ENCODE measurements around the gene DEPP1. TPM values are rescaled to one million over a fixed set of nuclear protein-coding genes. Genes with fewer than 3 reads are reported as not detected.

The DEPP1 gene
- total and polyA plus RNA-seq, 2 of the 13 experiments (the other 11 are each of a cell fraction or from before 2014, with no cell fraction given): 14.8 to 270 TPM

DNA sequence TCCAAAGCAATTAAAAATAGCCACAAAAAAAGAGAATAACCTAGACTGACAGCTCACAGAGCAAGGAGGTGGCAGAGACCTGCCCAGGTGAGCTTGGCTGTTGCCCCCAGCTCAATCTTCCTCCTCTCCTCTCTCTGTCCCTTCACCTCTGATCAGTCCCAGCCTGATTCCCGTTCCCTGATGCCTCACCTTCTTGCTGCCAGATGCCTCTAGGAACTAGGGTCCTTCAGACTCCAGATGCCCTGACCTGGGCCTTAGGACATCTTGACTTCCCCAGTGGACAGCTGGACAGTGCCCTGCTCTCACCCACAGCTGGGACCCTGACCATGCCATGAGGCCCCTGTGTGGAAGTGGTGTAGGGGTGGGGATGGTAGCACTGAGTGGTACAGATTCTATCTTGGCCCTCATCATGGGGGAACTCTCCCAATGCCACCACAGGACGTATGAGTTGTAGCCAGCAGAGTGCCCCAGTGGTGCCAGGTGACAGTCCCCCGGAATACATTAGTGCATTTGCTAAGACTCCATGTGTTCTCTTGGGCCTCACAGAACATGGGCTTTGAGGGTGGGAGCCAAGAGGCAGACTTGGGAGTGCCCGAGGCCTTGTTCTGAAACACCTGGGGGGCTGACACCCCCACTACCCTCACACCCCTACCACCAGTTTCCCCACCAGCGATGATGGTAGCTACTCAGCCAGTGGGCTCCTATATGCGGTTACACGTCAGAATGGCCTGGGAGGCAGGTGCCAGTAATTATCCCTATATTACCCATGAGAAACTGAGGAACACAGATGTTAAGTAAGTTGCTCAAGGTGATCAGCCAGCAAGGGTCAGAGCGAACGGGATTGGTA, 2.0 kb downstream of the DEPP1 start (continued):
- TF ChIP-seq ZNF33B (CRISPR knock-in tag; IDR thresholded peaks at IDR 0.05) (no peak), ATM (IDR thresholded peaks at IDR 0.05; ENCODE audit: borderline replicate concordance) (no peak), BRD4 (CRISPR knock-in tag; IDR thresholded peaks at IDR 0.05) (no peak), ZBTB3 (CRISPR knock-in tag; IDR thresholded peaks at IDR 0.05; ENCODE audit: borderline replicate concordance, low read depth) (no peak), ZEB1 (IDR thresholded peaks at IDR 0.05; ENCODE audit: insufficient replicate concordance, low read depth) (peak; percentile 15), FOXK2 (IDR thresholded peaks at IDR 0.05) (no peak), ZNF124 (CRISPR knock-in tag; IDR thresholded peaks at IDR 0.05) (peak; percentile 51; the same call in 1 of the 2 replicates), ZNF747 (CRISPR knock-in tag; IDR thresholded peaks at IDR 0.05; ENCODE audit: borderline replicate concordance) (peak; percentile 50; the same call in 1 of the 2 replicates), U2AF2 (IDR thresholded peaks at IDR 0.05; ENCODE audit: low read depth, low read length) (no peak), KDM6A (CRISPR knock-in tag; IDR thresholded peaks at IDR 0.05; ENCODE audit: low read depth) (no peak), CBX5 (CRISPR knock-in tag; IDR thresholded peaks at IDR 0.05; ENCODE audit: borderline replicate concordance) (0 out of 2 replicates have a peak, but pooled peaks have one; percentile 48), ZNF143 (CRISPR knock-in tag; IDR thresholded peaks at IDR 0.05) (no peak), MAFG (CRISPR knock-in tag; IDR thresholded peaks at IDR 0.05) (no peak), YEATS2 (CRISPR knock-in tag; IDR thresholded peaks at IDR 0.05; ENCODE audit: borderline replicate concordance) (no peak; the same call in 1 of the 2 replicates), ZSCAN25 (CRISPR knock-in tag; IDR thresholded peaks at IDR 0.05) (0 out of 2 replicates have a peak, but pooled peaks have one; percentile 22), ZNF75D (CRISPR knock-in tag; IDR thresholded peaks at IDR 0.05; ENCODE audit: borderline replicate concordance) (no peak)
- TF ChIP-seq, protein P1, sequence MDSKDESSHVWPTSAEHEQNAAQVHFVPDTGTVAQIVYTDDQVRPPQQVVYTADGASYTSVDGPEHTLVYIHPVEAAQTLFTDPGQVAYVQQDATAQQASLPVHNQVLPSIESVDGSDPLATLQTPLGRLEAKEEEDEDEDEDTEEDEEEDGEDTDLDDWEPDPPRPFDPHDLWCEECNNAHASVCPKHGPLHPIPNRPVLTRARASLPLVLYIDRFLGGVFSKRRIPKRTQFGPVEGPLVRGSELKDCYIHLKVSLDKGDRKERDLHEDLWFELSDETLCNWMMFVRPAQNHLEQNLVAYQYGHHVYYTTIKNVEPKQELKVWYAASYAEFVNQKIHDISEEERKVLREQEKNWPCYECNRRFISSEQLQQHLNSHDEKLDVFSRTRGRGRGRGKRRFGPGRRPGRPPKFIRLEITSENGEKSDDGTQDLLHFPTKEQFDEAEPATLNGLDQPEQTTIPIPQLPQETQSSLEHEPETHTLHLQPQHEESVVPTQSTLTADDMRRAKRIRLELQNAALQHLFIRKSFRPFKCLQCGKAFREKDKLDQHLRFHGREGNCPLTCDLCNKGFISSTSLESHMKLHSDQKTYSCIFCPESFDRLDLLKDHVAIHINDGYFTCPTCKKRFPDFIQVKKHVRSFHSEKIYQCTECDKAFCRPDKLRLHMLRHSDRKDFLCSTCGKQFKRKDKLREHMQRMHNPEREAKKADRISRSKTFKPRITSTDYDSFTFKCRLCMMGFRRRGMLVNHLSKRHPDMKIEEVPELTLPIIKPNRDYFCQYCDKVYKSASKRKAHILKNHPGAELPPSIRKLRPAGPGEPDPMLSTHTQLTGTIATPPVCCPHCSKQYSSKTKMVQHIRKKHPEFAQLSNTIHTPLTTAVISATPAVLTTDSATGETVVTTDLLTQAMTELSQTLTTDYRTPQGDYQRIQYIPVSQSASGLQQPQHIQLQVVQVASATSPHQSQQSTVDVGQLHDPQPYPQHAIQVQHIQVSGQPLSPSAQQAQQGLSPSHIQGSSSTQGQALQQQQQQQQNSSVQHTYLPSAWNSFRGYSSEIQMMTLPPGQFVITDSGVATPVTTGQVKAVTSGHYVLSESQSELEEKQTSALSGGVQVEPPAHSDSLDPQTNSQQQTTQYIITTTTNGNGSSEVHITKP (CRISPR knock-in tag; IDR thresholded peaks at IDR 0.05; ENCODE audit: low read depth): no peak
- TF ChIP-seq, protein P2, sequence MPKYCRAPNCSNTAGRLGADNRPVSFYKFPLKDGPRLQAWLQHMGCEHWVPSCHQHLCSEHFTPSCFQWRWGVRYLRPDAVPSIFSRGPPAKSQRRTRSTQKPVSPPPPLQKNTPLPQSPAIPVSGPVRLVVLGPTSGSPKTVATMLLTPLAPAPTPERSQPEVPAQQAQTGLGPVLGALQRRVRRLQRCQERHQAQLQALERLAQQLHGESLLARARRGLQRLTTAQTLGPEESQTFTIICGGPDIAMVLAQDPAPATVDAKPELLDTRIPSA (CRISPR knock-in tag; IDR thresholded peaks at IDR 0.05; ENCODE audit: borderline replicate concordance): peak; percentile 80; the same call in 1 of the 2 replicates
- TF ChIP-seq, protein P3, sequence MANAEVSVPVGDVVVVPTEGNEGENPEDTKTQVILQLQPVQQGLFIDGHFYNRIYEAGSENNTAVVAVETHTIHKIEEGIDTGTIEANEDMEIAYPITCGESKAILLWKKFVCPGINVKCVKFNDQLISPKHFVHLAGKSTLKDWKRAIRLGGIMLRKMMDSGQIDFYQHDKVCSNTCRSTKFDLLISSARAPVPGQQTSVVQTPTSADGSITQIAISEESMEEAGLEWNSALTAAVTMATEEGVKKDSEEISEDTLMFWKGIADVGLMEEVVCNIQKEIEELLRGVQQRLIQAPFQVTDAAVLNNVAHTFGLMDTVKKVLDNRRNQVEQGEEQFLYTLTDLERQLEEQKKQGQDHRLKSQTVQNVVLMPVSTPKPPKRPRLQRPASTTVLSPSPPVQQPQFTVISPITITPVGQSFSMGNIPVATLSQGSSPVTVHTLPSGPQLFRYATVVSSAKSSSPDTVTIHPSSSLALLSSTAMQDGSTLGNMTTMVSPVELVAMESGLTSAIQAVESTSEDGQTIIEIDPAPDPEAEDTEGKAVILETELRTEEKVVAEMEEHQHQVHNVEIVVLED (CRISPR knock-in tag; IDR thresholded peaks at IDR 0.05; ENCODE audit: borderline replicate concordance): no peak
- TF ChIP-seq, protein P4, sequence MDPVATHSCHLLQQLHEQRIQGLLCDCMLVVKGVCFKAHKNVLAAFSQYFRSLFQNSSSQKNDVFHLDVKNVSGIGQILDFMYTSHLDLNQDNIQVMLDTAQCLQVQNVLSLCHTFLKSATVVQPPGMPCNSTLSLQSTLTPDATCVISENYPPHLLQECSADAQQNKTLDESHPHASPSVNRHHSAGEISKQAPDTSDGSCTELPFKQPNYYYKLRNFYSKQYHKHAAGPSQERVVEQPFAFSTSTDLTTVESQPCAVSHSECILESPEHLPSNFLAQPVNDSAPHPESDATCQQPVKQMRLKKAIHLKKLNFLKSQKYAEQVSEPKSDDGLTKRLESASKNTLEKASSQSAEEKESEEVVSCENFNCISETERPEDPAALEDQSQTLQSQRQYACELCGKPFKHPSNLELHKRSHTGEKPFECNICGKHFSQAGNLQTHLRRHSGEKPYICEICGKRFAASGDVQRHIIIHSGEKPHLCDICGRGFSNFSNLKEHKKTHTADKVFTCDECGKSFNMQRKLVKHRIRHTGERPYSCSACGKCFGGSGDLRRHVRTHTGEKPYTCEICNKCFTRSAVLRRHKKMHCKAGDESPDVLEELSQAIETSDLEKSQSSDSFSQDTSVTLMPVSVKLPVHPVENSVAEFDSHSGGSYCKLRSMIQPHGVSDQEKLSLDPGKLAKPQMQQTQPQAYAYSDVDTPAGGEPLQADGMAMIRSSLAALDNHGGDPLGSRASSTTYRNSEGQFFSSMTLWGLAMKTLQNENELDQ (CRISPR knock-in tag; IDR thresholded peaks at IDR 0.05; ENCODE audit: borderline replicate concordance): no peak
